GM13976 (cell line): ENCODE data around the gene CAPN10.

Experiments
- DNase-seq: peaks from one replicate; pipeline ENCODE4 v3.0.0; 2012; ENCODE audit warnings: low spot score
- in situ Hi-C: fragments of 300-500 bp; cut with MboI; formaldehyde crosslinking; loops from one replicate; pipeline ENCODE4 v1.12.0; 2022; ENCODE audit warnings: low sequenced_read_pairs, mixed read lengths, inconsistent platforms; ENCODE audit not compliant: unreplicated experiment
- TF ChIP-seq, protein P1 (sequence below): IDR thresholded peaks from 2 replicates; pipeline ENCODE4 v1.5.1; 2012; ENCODE audit warnings: borderline replicate concordance, mild to moderate bottlenecking; ENCODE audit not compliant: insufficient read depth; ENCODE audit errors: extremely low read depth, missing control alignments, control extremely low read depth

The CAPN10 gene

DNA sequence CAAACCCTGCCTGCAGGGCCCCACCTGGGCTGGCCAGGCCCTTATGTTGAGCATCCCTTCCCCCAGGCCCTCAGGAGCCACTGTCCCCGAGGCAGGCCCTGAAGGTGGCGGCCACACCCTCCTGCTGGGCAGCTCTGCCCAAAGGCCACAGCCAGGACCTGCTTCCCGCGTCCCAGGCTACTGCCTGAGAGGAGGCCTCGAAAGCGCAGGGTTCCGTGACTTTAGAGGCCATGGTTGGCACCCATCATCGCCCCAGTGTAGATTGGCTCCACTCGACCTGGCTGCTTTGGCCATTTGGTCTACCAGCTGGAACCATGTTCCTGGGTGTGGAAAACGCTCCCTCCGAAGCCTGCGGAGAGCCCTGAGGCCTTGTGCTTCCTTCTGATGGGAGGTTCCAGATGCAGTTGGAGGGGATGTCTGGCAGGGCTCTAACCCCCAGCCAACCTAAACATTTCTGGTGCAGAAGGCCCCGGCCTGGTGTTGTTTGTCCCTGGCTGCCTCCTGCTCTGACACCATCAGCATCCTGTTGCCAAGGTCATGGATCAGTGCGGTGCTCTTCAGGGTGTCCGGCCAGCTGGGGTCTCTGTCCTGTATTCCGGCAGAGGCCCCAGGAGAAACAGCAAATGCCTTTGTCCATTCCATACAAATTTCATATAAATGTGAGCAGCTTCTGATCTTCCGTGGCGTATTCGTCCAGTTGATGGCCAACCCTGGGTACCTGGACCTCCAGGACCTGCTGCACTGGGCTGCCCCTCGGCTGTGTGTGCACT, 14.7 kb downstream of the CAPN10 start:
- in situ Hi-C loops, result no loop called here
- DNase-seq, result no peak
- TF ChIP-seq, protein P1, sequence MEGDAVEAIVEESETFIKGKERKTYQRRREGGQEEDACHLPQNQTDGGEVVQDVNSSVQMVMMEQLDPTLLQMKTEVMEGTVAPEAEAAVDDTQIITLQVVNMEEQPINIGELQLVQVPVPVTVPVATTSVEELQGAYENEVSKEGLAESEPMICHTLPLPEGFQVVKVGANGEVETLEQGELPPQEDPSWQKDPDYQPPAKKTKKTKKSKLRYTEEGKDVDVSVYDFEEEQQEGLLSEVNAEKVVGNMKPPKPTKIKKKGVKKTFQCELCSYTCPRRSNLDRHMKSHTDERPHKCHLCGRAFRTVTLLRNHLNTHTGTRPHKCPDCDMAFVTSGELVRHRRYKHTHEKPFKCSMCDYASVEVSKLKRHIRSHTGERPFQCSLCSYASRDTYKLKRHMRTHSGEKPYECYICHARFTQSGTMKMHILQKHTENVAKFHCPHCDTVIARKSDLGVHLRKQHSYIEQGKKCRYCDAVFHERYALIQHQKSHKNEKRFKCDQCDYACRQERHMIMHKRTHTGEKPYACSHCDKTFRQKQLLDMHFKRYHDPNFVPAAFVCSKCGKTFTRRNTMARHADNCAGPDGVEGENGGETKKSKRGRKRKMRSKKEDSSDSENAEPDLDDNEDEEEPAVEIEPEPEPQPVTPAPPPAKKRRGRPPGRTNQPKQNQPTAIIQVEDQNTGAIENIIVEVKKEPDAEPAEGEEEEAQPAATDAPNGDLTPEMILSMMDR, result no peak

GRCh38 chr2:240601831-240602160, 15.3 kb downstream of the CAPN10 start:
- in situ Hi-C loops, result no loop called here
- TF ChIP-seq, protein P1, result no peak
- no peak for DNase-seq

- TF ChIP-seq, protein P1, result no peak
- no peak for DNase-seq
- in situ Hi-C loops, result no loop called here
These were observed 15.9 kb downstream of the CAPN10 start for GRCh38 chr2:240602266-240603050.

DNA sequence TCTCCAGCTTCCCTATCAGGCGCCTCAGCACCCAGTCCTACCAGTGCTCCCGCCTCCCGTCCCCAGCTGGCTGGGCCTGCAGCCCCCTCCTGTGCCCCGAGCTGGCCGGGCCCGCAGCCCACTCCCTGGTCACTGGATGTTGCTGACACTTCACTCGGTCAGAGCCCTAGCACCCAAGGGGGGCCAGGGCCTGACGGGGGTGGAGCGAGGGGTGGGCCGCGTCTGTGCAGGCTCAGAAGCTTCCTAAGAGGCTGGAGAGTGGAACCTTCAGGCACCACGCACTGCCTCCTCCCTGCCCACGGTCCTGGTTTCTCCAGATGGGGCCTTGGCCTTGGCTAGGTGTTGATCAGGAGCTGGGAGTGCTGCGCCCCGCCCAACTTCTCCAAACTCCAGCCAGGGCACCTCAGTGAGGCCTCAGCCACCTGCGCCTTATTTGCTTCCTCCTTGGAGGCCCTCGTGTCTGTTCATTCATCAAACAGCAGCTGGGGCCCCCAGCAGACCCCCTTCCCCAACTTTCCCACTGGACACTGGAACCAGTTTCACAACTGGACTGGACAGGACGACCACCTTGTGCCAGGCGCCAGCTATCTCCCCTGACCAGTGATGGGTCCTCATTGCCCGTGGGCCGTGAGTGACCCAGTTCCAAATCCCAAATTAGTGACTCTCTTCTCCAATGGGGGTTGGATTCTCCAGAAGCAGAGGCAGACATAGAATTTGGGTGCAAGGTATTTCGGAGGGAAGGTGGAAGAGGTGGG, 16.7 kb downstream of the CAPN10 start:
- no peak for DNase-seq
- in situ Hi-C loops, result no loop called here
- TF ChIP-seq, protein P1, result no peak

DNA sequence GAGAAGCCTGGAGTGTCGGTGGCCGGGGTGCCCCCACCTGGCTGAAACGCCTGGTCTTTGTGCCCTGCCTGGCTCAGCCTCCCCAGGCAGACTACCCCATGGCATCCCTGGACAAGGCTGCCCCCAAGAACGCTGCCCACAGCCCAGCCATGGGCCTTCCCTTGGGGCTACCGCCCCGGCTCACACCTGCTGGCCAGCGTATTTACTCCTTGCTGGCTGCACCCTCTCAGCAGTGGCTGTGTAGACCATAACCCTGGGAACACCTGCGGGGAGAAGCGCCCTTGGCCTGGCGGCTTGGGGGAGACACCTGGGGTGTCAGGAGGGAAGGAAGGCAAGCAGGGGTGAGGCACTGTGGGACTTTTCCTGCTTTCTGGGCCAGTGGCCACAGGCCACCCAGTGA, 17.3 kb downstream of the CAPN10 start:
- no peak for DNase-seq
- in situ Hi-C loops, result no loop called here
- TF ChIP-seq, protein P1, result no peak

GRCh38 chr2:240604291-240604938, 17.9 kb downstream of the CAPN10 start:
- DNase-seq, result peak; percentile 69
- in situ Hi-C loops, result no loop called here
- TF ChIP-seq, protein P1, result no peak
